Testis (tissue), 2 donors: Measurements from ENCODE around the gene ANO2.

Experiments used
- POLR2A ChIP-seq: fragments of 450-650 bp; IDR thresholded peaks from one replicate; pipeline ENCODE4 v1.6.1; 2017; ENCODE audit warnings: antibody characterized with exemption, mild to moderate bottlenecking, moderate library complexity
- TF ChIP-seq, protein P1 (sequence below), 3 experiments: fragments of 450-650 bp in 2 of 3; fragments of 200-600 bp in 1 of 3; sonication (generic) in 1 of 3; IDR thresholded peaks; one replicate each; pipeline ENCODE4 v1.5.1; 2016 to 2019; ENCODE audit warnings: antibody characterized with exemption in 3 of 3, mild to moderate bottlenecking in 2 of 3, moderate library complexity in 1 of 3

DNA sequence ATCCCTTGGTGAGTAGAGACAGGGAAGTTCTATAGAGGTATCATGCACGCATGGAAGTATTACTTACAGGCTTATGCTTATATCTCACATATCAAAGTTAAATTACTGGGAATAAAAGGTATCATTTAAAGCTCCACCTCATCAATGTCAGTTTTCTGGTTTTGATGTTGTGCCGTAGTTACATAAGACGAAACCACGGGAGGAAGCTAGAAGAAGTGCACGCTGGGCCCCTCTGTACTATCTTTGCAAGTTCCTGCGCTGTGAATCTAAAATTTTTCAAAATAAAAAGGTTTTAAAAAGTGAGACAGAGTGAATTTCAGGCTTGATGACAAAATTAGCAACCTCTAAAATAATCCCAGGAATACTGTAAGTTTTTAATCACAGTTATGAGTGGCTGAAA is 198.1 kb downstream of the ANO2 start:
- no peak for TF ChIP-seq POLR2A
- TF ChIP-seq, protein P1, sequence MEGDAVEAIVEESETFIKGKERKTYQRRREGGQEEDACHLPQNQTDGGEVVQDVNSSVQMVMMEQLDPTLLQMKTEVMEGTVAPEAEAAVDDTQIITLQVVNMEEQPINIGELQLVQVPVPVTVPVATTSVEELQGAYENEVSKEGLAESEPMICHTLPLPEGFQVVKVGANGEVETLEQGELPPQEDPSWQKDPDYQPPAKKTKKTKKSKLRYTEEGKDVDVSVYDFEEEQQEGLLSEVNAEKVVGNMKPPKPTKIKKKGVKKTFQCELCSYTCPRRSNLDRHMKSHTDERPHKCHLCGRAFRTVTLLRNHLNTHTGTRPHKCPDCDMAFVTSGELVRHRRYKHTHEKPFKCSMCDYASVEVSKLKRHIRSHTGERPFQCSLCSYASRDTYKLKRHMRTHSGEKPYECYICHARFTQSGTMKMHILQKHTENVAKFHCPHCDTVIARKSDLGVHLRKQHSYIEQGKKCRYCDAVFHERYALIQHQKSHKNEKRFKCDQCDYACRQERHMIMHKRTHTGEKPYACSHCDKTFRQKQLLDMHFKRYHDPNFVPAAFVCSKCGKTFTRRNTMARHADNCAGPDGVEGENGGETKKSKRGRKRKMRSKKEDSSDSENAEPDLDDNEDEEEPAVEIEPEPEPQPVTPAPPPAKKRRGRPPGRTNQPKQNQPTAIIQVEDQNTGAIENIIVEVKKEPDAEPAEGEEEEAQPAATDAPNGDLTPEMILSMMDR (IDR thresholded peaks at IDR 0.05): no peak
